Mammary epithelial cell (primary cell): ENCODE results near the gene TNRC18.

Experiments used
- EZH2 ChIP-seq: IDR thresholded peaks from 2 replicates; pipeline ENCODE4 v1.6.1; 2012; ENCODE audit warnings: low read length, inconsistent platforms, borderline replicate concordance
- TF ChIP-seq, protein P1 (sequence below), 2 donors: IDR thresholded peaks in 1 of 2; conservative IDR thresholded peaks in 1 of 2; 2 replicates each; pipeline ENCODE4 v1.5.1; 2011 to 2012; ENCODE audit warnings: inconsistent platforms in 2 of 2, low read length in 2 of 2, mild to moderate bottlenecking in 2 of 2, control low read depth in 1 of 2, low read depth in 1 of 2; ENCODE audit not compliant: insufficient read depth in 1 of 2; ENCODE audit errors: extremely low read depth in 1 of 2

DNA sequence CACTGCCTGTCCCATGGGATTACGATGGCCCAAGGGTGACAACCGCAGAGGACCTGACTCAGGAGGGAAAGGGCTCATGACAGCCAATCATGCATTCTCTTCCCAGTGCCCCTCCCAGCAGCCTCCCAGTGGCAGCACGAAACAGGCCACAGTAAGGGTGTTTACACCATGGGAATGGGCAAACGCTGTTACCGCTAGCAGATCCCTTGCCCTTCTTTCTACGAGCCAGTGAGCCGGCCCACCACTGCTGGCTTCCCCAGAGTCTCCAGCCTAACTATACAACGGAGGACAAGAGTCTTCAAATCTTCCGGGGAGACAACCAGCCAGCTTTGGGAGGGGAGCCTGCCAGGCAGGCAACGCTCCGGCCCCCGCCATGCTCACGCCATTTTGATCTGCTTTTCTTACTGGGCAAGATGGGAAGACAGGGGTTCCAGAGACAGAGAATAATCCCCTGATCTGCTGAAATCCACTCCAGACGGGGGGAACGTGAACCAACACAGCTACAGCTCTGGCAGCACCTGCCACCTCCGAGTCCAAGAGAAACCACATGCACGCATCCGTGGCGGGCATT lies 71.1 kb downstream of the TNRC18 start:
- TF ChIP-seq, protein P1, sequence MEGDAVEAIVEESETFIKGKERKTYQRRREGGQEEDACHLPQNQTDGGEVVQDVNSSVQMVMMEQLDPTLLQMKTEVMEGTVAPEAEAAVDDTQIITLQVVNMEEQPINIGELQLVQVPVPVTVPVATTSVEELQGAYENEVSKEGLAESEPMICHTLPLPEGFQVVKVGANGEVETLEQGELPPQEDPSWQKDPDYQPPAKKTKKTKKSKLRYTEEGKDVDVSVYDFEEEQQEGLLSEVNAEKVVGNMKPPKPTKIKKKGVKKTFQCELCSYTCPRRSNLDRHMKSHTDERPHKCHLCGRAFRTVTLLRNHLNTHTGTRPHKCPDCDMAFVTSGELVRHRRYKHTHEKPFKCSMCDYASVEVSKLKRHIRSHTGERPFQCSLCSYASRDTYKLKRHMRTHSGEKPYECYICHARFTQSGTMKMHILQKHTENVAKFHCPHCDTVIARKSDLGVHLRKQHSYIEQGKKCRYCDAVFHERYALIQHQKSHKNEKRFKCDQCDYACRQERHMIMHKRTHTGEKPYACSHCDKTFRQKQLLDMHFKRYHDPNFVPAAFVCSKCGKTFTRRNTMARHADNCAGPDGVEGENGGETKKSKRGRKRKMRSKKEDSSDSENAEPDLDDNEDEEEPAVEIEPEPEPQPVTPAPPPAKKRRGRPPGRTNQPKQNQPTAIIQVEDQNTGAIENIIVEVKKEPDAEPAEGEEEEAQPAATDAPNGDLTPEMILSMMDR (conservative IDR thresholded peaks at IDR 0.05 in 1 of 2, IDR thresholded peaks at IDR 0.05 in 1 of 2; ENCODE audit: extremely low read depth in 1 of 2, insufficient read depth in 1 of 2, low read depth in 1 of 2, low read length in 2 of 2) = no peak
- no peak for TF ChIP-seq EZH2
